GM13976 (cell line): ENCODE data around the gene GPRASP1.

Experiments used
- DNase-seq: peaks from one replicate; pipeline ENCODE4 v3.0.0; 2012; ENCODE audit warnings: low spot score
- CTCF ChIP-seq: IDR thresholded peaks from 2 replicates; pipeline ENCODE4 v1.5.1; 2012; ENCODE audit warnings: borderline replicate concordance, mild to moderate bottlenecking; ENCODE audit not compliant: insufficient read depth; ENCODE audit errors: extremely low read depth, missing control alignments, control extremely low read depth
- in situ Hi-C: fragments of 300-500 bp; cut with MboI; formaldehyde crosslinking; loops from one replicate; pipeline ENCODE4 v1.12.0; 2022; ENCODE audit warnings: low sequenced_read_pairs, mixed read lengths, inconsistent platforms; ENCODE audit not compliant: unreplicated experiment

GPRASP1 gene

GRCh38 chrX:102696306-102696705 is 45.0 kb downstream of the GPRASP1 start:
- DNase-seq = no peak
- in situ Hi-C loops = no loop called here
- no peak for TF ChIP-seq CTCF

GRCh38 chrX:102697494-102697893 is 46.2 kb downstream of the GPRASP1 start:
- in situ Hi-C loops = no loop called here
- DNase-seq = no peak
- TF ChIP-seq CTCF = no peak
